IMR-90 (cell line): ENCODE results near the gene DPYD. TPM values are rescaled to one million over a fixed set of nuclear protein-coding genes. Genes with fewer than 3 reads are reported as not detected.

ENCODE experiments used
- ATAC-seq: fragments of 200-7000 bp; cut with Tn5 transposase; 2 replicates; pipeline ENCODE4 v1.9.1; 2020; ENCODE audit warnings: low read depth, mild to moderate bottlenecking, moderate library complexity
- BruUV-seq: library from RNA; stranded (reverse); fragments of 400-500 nt; replicated peaks from 2 replicates; lab custom pipeline; 2021; lab: Mats Ljungman, UMichigan
- CTCF ChIA-PET: fragments of 300-600 bp; formaldehyde crosslinking; extraction: SDS; loops from one replicate; lab custom pipeline; 2021; ENCODE audit warnings: antibody characterized with exemption; lab: Yijun Ruan, JAX
- POLR2A ChIA-PET: fragments of 300-600 bp; sonication (Branson Sonifier 250); formaldehyde crosslinking; loops from one replicate; lab custom pipeline; 2022; ENCODE audit warnings: antibody characterized with exemption; ENCODE audit not compliant: unreplicated experiment; lab: Charles Lee
- DNase-seq: peaks from one replicate; pipeline ENCODE4 v3.0.0; 2013
- H2AFZ ChIP-seq: replicated peaks from 2 replicates; pipeline ENCODE3; 2013; ENCODE audit warnings: low read length, mild to moderate bottlenecking; ENCODE audit not compliant: poor library complexity
- H2AK5ac ChIP-seq: 2 replicates; pipeline ENCODE4 v1.6.1; 2013; ENCODE audit warnings: low read depth, low read length, inconsistent platforms
- H2AK9ac ChIP-seq: replicated peaks from 2 replicates; pipeline ENCODE3; 2013; ENCODE audit warnings: mild to moderate bottlenecking, low read depth, low read length, moderate library complexity; ENCODE audit not compliant: poor library complexity
- H2BK120ac ChIP-seq: 2 replicates; pipeline ENCODE4 v1.6.1; 2013; ENCODE audit warnings: low read depth, low read length, inconsistent platforms
- H2BK15ac ChIP-seq: 3 replicates; pipeline ENCODE4 v1.6.1; 2013; ENCODE audit warnings: low read depth, low read length, inconsistent platforms
- H2BK20ac ChIP-seq: 2 replicates; pipeline ENCODE4 v1.6.1; 2013; ENCODE audit warnings: low read depth, mild to moderate bottlenecking, inconsistent platforms, low read length, moderate library complexity
- H2BK5ac ChIP-seq: 2 replicates; pipeline ENCODE4 v1.6.1; 2013; ENCODE audit warnings: mild to moderate bottlenecking, low read depth, low read length, inconsistent platforms; ENCODE audit not compliant: poor library complexity, severe bottlenecking
- H3K14ac ChIP-seq: replicated peaks from 2 replicates; pipeline ENCODE4 v1.6.1; 2013; ENCODE audit warnings: low read depth, low read length, inconsistent platforms
- H3K18ac ChIP-seq: 2 replicates; pipeline ENCODE4 v1.6.1; 2013; ENCODE audit warnings: low read depth, low read length, control low read depth
- H3K23ac ChIP-seq: 2 replicates; pipeline ENCODE4 v1.6.1; 2013; ENCODE audit warnings: low read depth, low read length, inconsistent platforms
- H3K27ac ChIP-seq: 2 replicates; pipeline ENCODE4 v1.5.1; 2013; ENCODE audit warnings: mild to moderate bottlenecking, control low read depth, low read length; ENCODE audit not compliant: insufficient read depth
- H3K27me3 ChIP-seq: 2 replicates; pipeline ENCODE4 v1.6.1; 2013; ENCODE audit warnings: low read length; ENCODE audit not compliant: control insufficient read depth, insufficient read depth
- H3K36me3 ChIP-seq: 2 replicates; pipeline ENCODE4 v1.6.1; 2013; ENCODE audit warnings: low read length, mixed read lengths; ENCODE audit not compliant: control insufficient read depth, insufficient read depth
- H3K4ac ChIP-seq: 2 replicates; pipeline ENCODE4 v1.6.1; 2013; ENCODE audit warnings: low read depth, low read length, inconsistent platforms
- H3K4me1 ChIP-seq: 2 replicates; pipeline ENCODE4 v1.6.1; 2013; ENCODE audit warnings: low read length, mixed read lengths; ENCODE audit not compliant: control insufficient read depth, insufficient read depth
- H3K4me2 ChIP-seq: 2 replicates; pipeline ENCODE4 v1.6.1; 2013; ENCODE audit warnings: low read depth, mild to moderate bottlenecking, control low read depth, low read length, moderate library complexity
- H3K4me3 ChIP-seq: 2 replicates; pipeline ENCODE4 v1.5.1; 2013; ENCODE audit warnings: low read depth, mild to moderate bottlenecking, control low read depth, low read length, moderate library complexity; ENCODE audit not compliant: insufficient read depth
- H3K56ac ChIP-seq: 2 replicates; pipeline ENCODE4 v1.6.1; 2013; ENCODE audit warnings: low read length, inconsistent platforms; ENCODE audit not compliant: insufficient read depth; ENCODE audit errors: extremely low read depth
- H3K79me1 ChIP-seq, 2 experiments: 2 replicates each; pipeline ENCODE4 v1.6.1; 2013; ENCODE audit warnings: low read length in 2 of 2, inconsistent platforms in 1 of 2, low read depth in 1 of 2
- H3K9ac ChIP-seq: 2 replicates; pipeline ENCODE4 v1.6.1; 2013; ENCODE audit warnings: low read depth, low read length, control low read depth
- H3K9me1 ChIP-seq: 2 replicates; pipeline ENCODE4 v1.6.1; 2013; ENCODE audit warnings: low read length, inconsistent platforms; ENCODE audit not compliant: insufficient read depth
- H3K9me3 ChIP-seq: 2 replicates; pipeline ENCODE4 v1.6.1; 2013; ENCODE audit warnings: low read length; ENCODE audit not compliant: control insufficient read depth, insufficient read depth
- H4K20me1 ChIP-seq: 2 replicates; pipeline ENCODE4 v1.6.1; 2013; ENCODE audit warnings: low read length, inconsistent platforms; ENCODE audit not compliant: insufficient read depth
- H4K5ac ChIP-seq: 2 replicates; pipeline ENCODE4 v1.6.1; 2013; ENCODE audit warnings: mild to moderate bottlenecking, low read depth, low read length, control low read depth
- H4K8ac ChIP-seq, 2 experiments: 2 replicates each; pipeline ENCODE4 v1.6.1; 2013; ENCODE audit warnings: low read depth in 2 of 2, low read length in 2 of 2, control low read depth in 1 of 2, inconsistent platforms in 1 of 2
- H4K91ac ChIP-seq: 2 replicates; pipeline ENCODE4 v1.6.1; 2013; ENCODE audit warnings: low read depth, low read length, inconsistent platforms; ENCODE audit not compliant: insufficient read depth
- CHD1 ChIP-seq: IDR thresholded peaks from 2 replicates; pipeline ENCODE4 v1.6.1; 2012; ENCODE audit warnings: low read depth, low read length, improper control_type of control experiment
- MAFK ChIP-seq: IDR thresholded peaks from 2 replicates; pipeline ENCODE4 v1.6.1; 2012; ENCODE audit warnings: low read depth, low read length, improper control_type of control experiment
- MXI1 ChIP-seq: IDR thresholded peaks from 2 replicates; pipeline ENCODE4 v1.6.1; 2012; ENCODE audit warnings: low read depth, mild to moderate bottlenecking, low read length, moderate library complexity, borderline replicate concordance
- RCOR1 ChIP-seq: IDR thresholded peaks from 2 replicates; pipeline ENCODE4 v1.6.1; 2012; ENCODE audit warnings: mild to moderate bottlenecking, low read length, improper control_type of control experiment; ENCODE audit not compliant: insufficient replicate concordance
- dilution Hi-C: fragments of 300-500 bp; cut with HindIII; formaldehyde crosslinking; loops from one replicate; pipeline ENCODE4 v1.14.3; 2018; ENCODE audit warnings: low sequenced_read_pairs; ENCODE audit not compliant: unreplicated experiment
- in situ Hi-C: fragments of 300-500 bp; cut with MboI; formaldehyde crosslinking; loops from 3 replicates; pipeline ENCODE4 v1.14.3; 2019; ENCODE audit warnings: low sequenced_read_pairs, inconsistent platforms, mixed read lengths
- intact Hi-C: fragments of 100-400 bp; cut with micrococcal nuclease; formaldehyde crosslinking; loops from 2 replicates; pipeline ENCODE4 v1.10.0; 2022
- polyA plus RNA-seq, 3 experiments: library from polyadenylated mRNA; depleted of rRNA; stranded (reverse); fragments of >200 nt; gene quantifications; 2 replicates each; pipeline ENCODE4 v1.2.3, GENCODE V29; 2012; ENCODE audit warnings: low replicate concordance in 1 of 3
- total RNA-seq: library from RNA; depleted of rRNA; stranded (reverse); fragments of >200 nt; gene quantifications from 2 replicates; pipeline ENCODE4 v1.2.3, GENCODE V29; 2012

DPYD gene
- total and polyA plus RNA-seq, 2 of the 4 experiments (the other 2 are of a cell fraction) = 9.3 to 47.3 TPM

DNA sequence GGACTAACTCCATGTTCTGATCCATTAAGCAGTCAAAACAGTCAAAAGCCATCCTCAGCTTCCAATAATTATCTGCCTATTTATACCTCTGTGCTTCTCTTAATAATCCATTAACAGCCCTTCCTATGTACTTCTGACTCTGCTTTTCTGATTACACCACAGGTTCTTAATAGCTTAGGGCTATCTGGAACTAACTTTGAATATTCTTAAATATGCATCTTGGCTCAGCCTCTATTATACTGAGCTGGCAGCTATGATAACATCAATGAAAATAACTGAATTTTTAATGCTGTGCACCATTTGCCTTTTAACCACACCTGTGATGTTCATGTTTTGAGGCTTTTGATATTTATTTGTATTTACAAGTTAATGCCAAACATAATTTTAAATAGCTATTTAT, 175.9 kb downstream of the DPYD start:
- Histone ChIP-seq H2AK9ac (no peak overlapping the region), H3K4me1 (no peaks in the 10 kb centered on the region; the same call in 1 of the 2 replicates), H3K9ac (no peak overlapping the region), H2BK20ac (no peak overlapping the region), H3K27me3 (no peaks in the 10 kb centered on the region), H3K9me3 (no peaks in the 10 kb centered on the region), H2AK5ac (no peak overlapping the region), H4K8ac (no peak overlapping the region), H3K4ac (no peak overlapping the region), H3K23ac (no peak overlapping the region), H4K20me1 (no peaks in the 10 kb centered on the region), H2BK5ac (no peak overlapping the region), H2BK120ac (no peak overlapping the region), H3K27ac (no peak overlapping the region), H3K14ac (no peak overlapping the region), H2BK15ac (no peak overlapping the region), H3K79me1 (no peaks in the 10 kb centered on the region), H2AFZ (no peak overlapping the region), H3K9me1 (no peaks in the 10 kb centered on the region), H3K36me3 (no peaks in the 10 kb centered on the region), H4K91ac (no peak overlapping the region), H3K4me3 (no peak overlapping the region), H3K56ac (no peak overlapping the region), H4K5ac (no peak overlapping the region), H3K18ac (no peak overlapping the region), H3K4me2 (no peak overlapping the region)
- in situ Hi-C loops = no loop called here
- ChIA-PET CTCF (interaction anchor here (0.6 kb wide), 1 partner anchor 1079 kb away, joined by 4 read pairs; no protein-coding TSS in a partner anchor), POLR2A (no interaction called here)
- DNase-seq (no peak), ATAC-seq (no peak)
- dilution Hi-C loops = no loop called here
- TF ChIP-seq MXI1 (no peak), MAFK (no peak), RCOR1 (no peak), CHD1 (no peak)
- intact Hi-C loops = no loop called here
- BruUV-seq = no TSS peak
